HEK293 (cell line): ENCODE results near the gene NPNT.

Source experiments
- CTCF ChIA-PET: fragments of 350-600 bp; formaldehyde crosslinking; extraction: SDS; loops from one replicate; lab custom pipeline; 2021; ENCODE audit warnings: antibody characterized with exemption; lab: Yijun Ruan, JAX
- POLR2A ChIA-PET: fragments of 300-600 bp; formaldehyde crosslinking; extraction: SDS; loops from one replicate; lab custom pipeline; 2020; ENCODE audit warnings: antibody characterized with exemption, inconsistent platforms; lab: Yijun Ruan, JAX
- H3K27ac ChIP-seq: fragments of 200-500 bp; sonication (Bioruptor generic); 2 replicates; pipeline ENCODE4 v1.5.1; 2014; ENCODE audit warnings: low read depth, low read length, control low read depth, inconsistent platforms; ENCODE audit errors: extremely low read depth
- H3K36me3 ChIP-seq, 2 experiments: fragments of 200-500 bp in 1 of 2; sonication (Bioruptor generic) in 1 of 2; 1 replicate in 1 of 2; 2 replicates in 1 of 2; pipeline ENCODE4 v1.5.1; 2014 to 2017; ENCODE audit warnings: inconsistent platforms in 2 of 2, low read length in 2 of 2; ENCODE audit not compliant: control insufficient read depth in 2 of 2, insufficient read depth in 1 of 2
- H3K4me1 ChIP-seq: fragments of 200-500 bp; sonication (Bioruptor generic); 2 replicates; pipeline ENCODE4 v1.5.1; 2014; ENCODE audit warnings: mild to moderate bottlenecking, low read length, inconsistent platforms; ENCODE audit not compliant: control insufficient read depth, insufficient read depth
- H3K4me3 ChIP-seq: 2 replicates; pipeline ENCODE4 v1.5.1; 2011; ENCODE audit warnings: low read depth, mild to moderate bottlenecking, control low read depth, low read length, moderate library complexity
- H3K9me3 ChIP-seq: fragments of 200-500 bp; sonication (Bioruptor generic); 2 replicates; pipeline ENCODE4 v1.5.1; 2014; ENCODE audit warnings: low read depth, low read length, inconsistent platforms; ENCODE audit not compliant: control insufficient read depth, insufficient read depth
- ATF2 ChIP-seq: fragments of 450-650 bp; formaldehyde crosslinking; IDR thresholded peaks from 2 replicates; pipeline ENCODE4 v1.5.1; 2016; ENCODE audit warnings: missing biosample characterization, missing genetic modification characterization, low read depth
- KLF10 ChIP-seq: fragments of 450-650 bp; IDR thresholded peaks from 2 replicates; pipeline ENCODE4 v1.5.1; 2018; ENCODE audit warnings: missing biosample characterization, mild to moderate bottlenecking, missing genetic modification characterization
- OVOL3 ChIP-seq: fragments of 450-650 bp; formaldehyde crosslinking; IDR thresholded peaks from 2 replicates; pipeline ENCODE4 v1.5.1; 2016; ENCODE audit warnings: missing biosample characterization, missing genetic modification characterization
- PATZ1 ChIP-seq: fragments of 450-650 bp; formaldehyde crosslinking; IDR thresholded peaks from 2 replicates; pipeline ENCODE4 v1.5.1; 2016; ENCODE audit warnings: missing biosample characterization, missing genetic modification characterization
- PRDM10 ChIP-seq: fragments of 450-650 bp; formaldehyde crosslinking; IDR thresholded peaks from 2 replicates; pipeline ENCODE4 v1.5.1; 2016; ENCODE audit warnings: missing biosample characterization, missing genetic modification characterization
- SP3 ChIP-seq: fragments of 450-650 bp; formaldehyde crosslinking; IDR thresholded peaks from 2 replicates; pipeline ENCODE4 v1.5.1; 2016; ENCODE audit warnings: missing biosample characterization, missing genetic modification characterization
- SP7 ChIP-seq: fragments of 450-650 bp; formaldehyde crosslinking; IDR thresholded peaks from 2 replicates; pipeline ENCODE4 v1.5.1; 2016; ENCODE audit warnings: missing biosample characterization, missing genetic modification characterization
- TRIM28 ChIP-seq: IDR thresholded peaks from 2 replicates; pipeline ENCODE4 v1.6.1; 2011; ENCODE audit warnings: low read length, control low read depth, borderline replicate concordance
- ZBTB8A ChIP-seq: fragments of 450-650 bp; formaldehyde crosslinking; IDR thresholded peaks from 2 replicates; pipeline ENCODE4 v1.5.1; 2016; ENCODE audit warnings: missing biosample characterization, missing genetic modification characterization
- ZNF2 ChIP-seq: fragments of 450-650 bp; formaldehyde crosslinking; IDR thresholded peaks from 2 replicates; pipeline ENCODE4 v1.5.1; 2016; ENCODE audit warnings: missing biosample characterization, missing genetic modification characterization
- ZNF221 ChIP-seq: fragments of 450-650 bp; formaldehyde crosslinking; IDR thresholded peaks from 2 replicates; pipeline ENCODE4 v1.5.1; 2017; ENCODE audit warnings: missing biosample characterization, missing genetic modification characterization, borderline replicate concordance
- ZNF280C ChIP-seq: fragments of 450-650 bp; formaldehyde crosslinking; IDR thresholded peaks from 2 replicates; pipeline ENCODE4 v1.5.1; 2016; ENCODE audit warnings: missing biosample characterization, missing genetic modification characterization
- ZNF366 ChIP-seq: fragments of 450-650 bp; formaldehyde crosslinking; conservative IDR thresholded peaks from 2 replicates; pipeline ENCODE4 v1.5.1; 2016; ENCODE audit warnings: missing biosample characterization, missing genetic modification characterization
- ZNF391 ChIP-seq: fragments of 450-650 bp; formaldehyde crosslinking; IDR thresholded peaks from 2 replicates; pipeline ENCODE4 v1.5.1; 2016; ENCODE audit warnings: low read depth, missing biosample characterization, missing genetic modification characterization, borderline replicate concordance
- ZNF404 ChIP-seq: fragments of 450-650 bp; formaldehyde crosslinking; IDR thresholded peaks from 2 replicates; pipeline ENCODE4 v1.5.1; 2017; ENCODE audit warnings: missing biosample characterization, missing genetic modification characterization
- ZNF473 ChIP-seq: fragments of 450-650 bp; formaldehyde crosslinking; IDR thresholded peaks from 2 replicates; pipeline ENCODE4 v1.5.1; 2017; ENCODE audit warnings: missing biosample characterization, missing genetic modification characterization
- ZNF48 ChIP-seq: fragments of 450-650 bp; formaldehyde crosslinking; IDR thresholded peaks from 2 replicates; pipeline ENCODE4 v1.5.1; 2016; ENCODE audit warnings: missing biosample characterization, missing genetic modification characterization
- ZNF501 ChIP-seq: fragments of 450-650 bp; formaldehyde crosslinking; IDR thresholded peaks from 2 replicates; pipeline ENCODE4 v1.5.1; 2016; ENCODE audit warnings: missing biosample characterization, missing genetic modification characterization
- ZNF670 ChIP-seq: fragments of 450-650 bp; formaldehyde crosslinking; IDR thresholded peaks from 2 replicates; pipeline ENCODE4 v1.5.1; 2016; ENCODE audit warnings: missing biosample characterization, missing genetic modification characterization, low read depth
- ZNF692 ChIP-seq: fragments of 450-650 bp; formaldehyde crosslinking; IDR thresholded peaks from 2 replicates; pipeline ENCODE4 v1.5.1; 2016; ENCODE audit warnings: missing biosample characterization, missing genetic modification characterization
- ZNF747 ChIP-seq: fragments of 450-650 bp; formaldehyde crosslinking; IDR thresholded peaks from 2 replicates; pipeline ENCODE4 v1.5.1; 2016; ENCODE audit warnings: missing biosample characterization, missing genetic modification characterization
- ZNF791 ChIP-seq: fragments of 450-650 bp; formaldehyde crosslinking; IDR thresholded peaks from 2 replicates; pipeline ENCODE4 v1.5.1; 2016; ENCODE audit warnings: missing biosample characterization, missing genetic modification characterization
- ZSCAN4 ChIP-seq: fragments of 450-650 bp; formaldehyde crosslinking; IDR thresholded peaks from 2 replicates; pipeline ENCODE4 v1.5.1; 2017; ENCODE audit warnings: missing biosample characterization, missing genetic modification characterization

Gene NPNT

GRCh38 chr4:105921301-105921700 lies 26.0 kb downstream of the NPNT start:
- H3K9me3 ChIP-seq: no peaks in the 10 kb centered on the region
- ChIA-PET POLR2A (no interaction called here), CTCF (no interaction called here)
- H3K36me3 ChIP-seq: no peaks in the 10 kb centered on the region
- no peak overlapping the region for H3K4me3 ChIP-seq
- H3K27ac ChIP-seq: no peak overlapping the region
- H3K4me1 ChIP-seq: no peaks in the 10 kb centered on the region; the same call in 1 of the 2 replicates
- TF ChIP-seq ZNF2 (tag by site-specific recombination) (no peak), ZNF221 (no peak), ATF2 (no peak), ZNF501 (no peak), ZNF473 (tag by site-specific recombination) (no peak), ZNF48 (tag by site-specific recombination) (no peak), PRDM10 (tag by site-specific recombination) (no peak), ZSCAN4 (tag by site-specific recombination) (no peak), ZNF366 (tag by site-specific recombination) (no peak), SP7 (tag by site-specific recombination) (no peak), TRIM28 (no peak), ZNF670 (tag by site-specific recombination) (no peak), OVOL3 (tag by site-specific recombination) (no peak), PATZ1 (tag by site-specific recombination) (no peak)

GRCh38 chr4:105923497-105924238 lies 28.4 kb downstream of the NPNT start:
- Histone ChIP-seq H3K27ac (no peak overlapping the region), H3K4me1 (no peaks in the 10 kb centered on the region; the same call in 1 of the 2 replicates), H3K36me3 (no peaks in the 10 kb centered on the region; a peak in 1 of 3 replicates), H3K4me3 (no peak overlapping the region), H3K9me3 (no peaks in the 10 kb centered on the region)
- ChIA-PET CTCF (no interaction called here), POLR2A (no interaction called here)
- TF ChIP-seq TRIM28: no peak
- no peak for TF ChIP-seq ZNF747
- TF ChIP-seq ZNF791 (tag by site-specific recombination): no peak
- TF ChIP-seq ZBTB8A (tag by site-specific recombination): no peak
- TF ChIP-seq ZNF280C (tag by site-specific recombination): no peak
- no peak for TF ChIP-seq SP3
- no peak for TF ChIP-seq KLF10 (tag by site-specific recombination)
- no peak for TF ChIP-seq ZNF391 (tag by site-specific recombination)
- no peak for TF ChIP-seq ZNF404 (tag by site-specific recombination)
- TF ChIP-seq ZNF473 (tag by site-specific recombination): no peak
- no peak for TF ChIP-seq ZNF692 (tag by site-specific recombination)
